DOHH2 (cell line): ENCODE results near the gene PPFIA2.

ENCODE experiments used
- CTCF ChIP-seq: fragments of 200-600 bp; sonication (generic); IDR thresholded peaks from one replicate; pipeline ENCODE4 v1.5.1; 2014; ENCODE audit warnings: antibody characterized with exemption, mild to moderate bottlenecking, low read depth, low read length; ENCODE audit not compliant: poor library complexity, severe bottlenecking
- EZH2phosphoT487 ChIP-seq: fragments of 200-600 bp; sonication (generic); IDR thresholded peaks from 2 replicates; pipeline ENCODE4 v1.6.1; 2017; ENCODE audit warnings: borderline replicate concordance, mild to moderate bottlenecking, antibody characterized with exemption, low read length, moderate library complexity, mixed read lengths

GRCh38 chr12:81330480-81330879 lies 428.7 kb downstream of the PPFIA2 start:
- TF ChIP-seq CTCF (no peak), EZH2phosphoT487 (no peak)
